H1 (cell line): ENCODE results near the gene NCAPD2. TPM values are rescaled to one million over a fixed set of nuclear protein-coding genes. Genes with fewer than 3 reads are reported as not detected.
A peak's percentile ranks its signal among the peaks of the same experiment; 100 is the strongest.

Experiments used
- CTCF ChIA-PET: fragments of 300-600 bp; sonication (Branson Sonifier 250); formaldehyde crosslinking; loops from one replicate; lab custom pipeline; 2021; ENCODE audit not compliant: partially characterized antibody; lab: Charles Lee
- POLR2A ChIA-PET: fragments of 300-600 bp; sonication (Branson Sonifier 250); formaldehyde crosslinking; loops from one replicate; lab custom pipeline; 2021; ENCODE audit warnings: inconsistent platforms; ENCODE audit not compliant: partially characterized antibody; lab: Charles Lee
- DNase-seq, 2 experiments: peaks; one replicate each; pipeline versions ENCODE4 v3.0.0 to v3.0.0-alpha.2; 2010 to 2022; ENCODE audit warnings: low spot score in 2 of 2, low read depth in 1 of 2, mixed read lengths in 1 of 2
- FAIRE-seq: peaks from 2 replicates; lab custom pipeline; 2011; peaks lifted over from hg19 to GRCh38; lab: Jason Lieb, UNC
- H2AFZ ChIP-seq: 2 replicates; pipeline ENCODE4 v1.8.1; 2012; ENCODE audit warnings: low read length, inconsistent platforms
- H2AK5ac ChIP-seq: 2 replicates; pipeline ENCODE4 v1.6.1; 2013; ENCODE audit warnings: low read depth, low read length
- H2BK120ac ChIP-seq: replicated peaks from 2 replicates; pipeline ENCODE3; 2013; ENCODE audit warnings: low read depth, low read length, inconsistent platforms
- H2BK12ac ChIP-seq: 2 replicates; pipeline ENCODE4 v1.6.1; 2013; ENCODE audit warnings: low read depth, low read length
- H2BK15ac ChIP-seq: 2 replicates; pipeline ENCODE4 v1.6.1; 2013; ENCODE audit warnings: low read length
- H2BK20ac ChIP-seq: 2 replicates; pipeline ENCODE4 v1.6.1; 2013; ENCODE audit warnings: low read length
- H2BK5ac ChIP-seq: 2 replicates; pipeline ENCODE4 v1.6.1; 2013; ENCODE audit warnings: low read depth, low read length
- H3K14ac ChIP-seq: 2 replicates; pipeline ENCODE4 v1.6.1; 2013; ENCODE audit warnings: inconsistent platforms; ENCODE audit not compliant: insufficient read length
- H3K18ac ChIP-seq: 2 replicates; pipeline ENCODE4 v1.6.1; 2013; ENCODE audit warnings: low read length; ENCODE audit errors: extremely low read depth
- H3K23ac ChIP-seq: 2 replicates; pipeline ENCODE4 v1.6.1; 2013; ENCODE audit warnings: inconsistent platforms; ENCODE audit not compliant: insufficient read length
- H3K23me2 ChIP-seq: 2 replicates; pipeline ENCODE4 v1.6.1; 2013; ENCODE audit warnings: low read depth, low read length
- H3K27ac ChIP-seq: 2 replicates; pipeline ENCODE4 v1.6.1; 2011; ENCODE audit warnings: low read depth, low read length, inconsistent platforms
- H3K27me3 ChIP-seq, 4 experiments: replicated peaks in 1 of 4; 1 replicate in 1 of 4; 2 replicates in 3 of 4; pipeline versions ENCODE4 v1.6.1 to v1.8.1; 2011 to 2013; ENCODE audit warnings: low read length in 3 of 4, mild to moderate bottlenecking in 3 of 4, inconsistent platforms in 2 of 4, mixed read lengths in 2 of 4, moderate library complexity in 1 of 4; ENCODE audit not compliant: control insufficient read depth in 3 of 4, insufficient read depth in 3 of 4; ENCODE audit errors: extremely low read depth in 1 of 4
- H3K36me3 ChIP-seq, 4 experiments: 2 replicates each; pipeline versions ENCODE4 v1.6.1 to v1.8.1; 2011 to 2013; ENCODE audit warnings: mild to moderate bottlenecking in 4 of 4, low read length in 3 of 4, moderate library complexity in 2 of 4, control low read depth in 1 of 4, inconsistent platforms in 1 of 4; ENCODE audit not compliant: insufficient read depth in 4 of 4, control insufficient read depth in 2 of 4
- H3K4ac ChIP-seq: replicated peaks from 2 replicates; pipeline ENCODE3; 2013; ENCODE audit warnings: low read length, low read depth, mixed read lengths, inconsistent platforms; ENCODE audit not compliant: insufficient read length
- H3K4me1 ChIP-seq, 4 experiments: replicated peaks in 1 of 4; 1 replicate in 1 of 4; 2 replicates in 3 of 4; pipeline versions ENCODE4 v1.6.1 to v1.8.1; 2011 to 2013; ENCODE audit warnings: low read length in 3 of 4, inconsistent platforms in 2 of 4, mixed read lengths in 1 of 4; ENCODE audit not compliant: insufficient read depth in 4 of 4, control insufficient read depth in 3 of 4
- H3K4me2 ChIP-seq, 2 experiments: 2 replicates each; pipeline versions ENCODE4 v1.6.1 to v1.8.1; 2011 to 2013; ENCODE audit warnings: low read depth in 2 of 2, low read length in 2 of 2, control low read depth in 1 of 2, inconsistent platforms in 1 of 2, mild to moderate bottlenecking in 1 of 2; ENCODE audit not compliant: insufficient read depth in 1 of 2
- H3K4me3 ChIP-seq, 4 experiments: fragments of 200-600, 300-600 bp in 1 of 4; sonication (generic), shearing (Covaris generic), sonication (Bioruptor Twin) in 1 of 4; 2 replicates each; pipeline versions ENCODE4 v1.5.1 to v1.8.1; 2011 to 2016; ENCODE audit warnings: low read length in 4 of 4, low read depth in 3 of 4, control low read depth in 2 of 4, inconsistent platforms in 2 of 4, mild to moderate bottlenecking in 2 of 4, mixed read lengths in 1 of 4, moderate library complexity in 1 of 4; ENCODE audit not compliant: insufficient read depth in 2 of 4; ENCODE audit errors: extremely low read depth in 1 of 4
- H3K56ac ChIP-seq: replicated peaks from 2 replicates; pipeline ENCODE3; 2013; ENCODE audit warnings: low read depth, mild to moderate bottlenecking, mixed read lengths, low read length, inconsistent platforms; ENCODE audit not compliant: insufficient read length
- H3K79me1 ChIP-seq: 2 replicates; pipeline ENCODE4 v1.6.1; 2013; ENCODE audit warnings: low read depth, low read length, control low read depth
- H3K79me2 ChIP-seq, 2 experiments: 2 replicates each; pipeline versions ENCODE4 v1.6.1 to v1.8.1; 2012 to 2013; ENCODE audit warnings: low read length in 2 of 2, mild to moderate bottlenecking in 2 of 2, inconsistent platforms in 1 of 2; ENCODE audit not compliant: insufficient read depth in 2 of 2, control insufficient read depth in 1 of 2
- H3K9ac ChIP-seq, 4 experiments: replicated peaks in 1 of 4; 1 replicate in 1 of 4; 2 replicates in 3 of 4; pipeline versions ENCODE4 v1.6.1 to v1.8.1; 2011 to 2013; ENCODE audit warnings: low read depth in 3 of 4, low read length in 3 of 4, control low read depth in 2 of 4, mild to moderate bottlenecking in 2 of 4, moderate library complexity in 2 of 4, inconsistent platforms in 1 of 4; ENCODE audit errors: extremely low read depth in 1 of 4
- H3K9me3 ChIP-seq, 2 experiments: 2 replicates each; pipeline versions ENCODE4 v1.6.1 to v1.8.1; 2012 to 2013; ENCODE audit warnings: mild to moderate bottlenecking in 2 of 2, moderate library complexity in 2 of 2, control low read depth in 1 of 2, inconsistent platforms in 1 of 2, low read depth in 1 of 2, low read length in 1 of 2, mixed read lengths in 1 of 2; ENCODE audit not compliant: insufficient read depth in 2 of 2
- H4K20me1 ChIP-seq, 2 experiments: replicated peaks in 1 of 2; 2 replicates each; pipeline versions ENCODE3 to v1.8.1; 2011 to 2013; ENCODE audit warnings: inconsistent platforms in 2 of 2, low read length in 2 of 2, mild to moderate bottlenecking in 1 of 2; ENCODE audit not compliant: insufficient read depth in 2 of 2, control insufficient read depth in 1 of 2
- H4K5ac ChIP-seq: 2 replicates; pipeline ENCODE4 v1.6.1; 2013; ENCODE audit warnings: low read length, low read depth, mixed read lengths, inconsistent platforms; ENCODE audit not compliant: insufficient read length
- H4K8ac ChIP-seq: 2 replicates; pipeline ENCODE4 v1.8.0; 2013; ENCODE audit warnings: mild to moderate bottlenecking, moderate library complexity, low read length, inconsistent platforms; ENCODE audit not compliant: insufficient read depth; ENCODE audit errors: extremely low read depth
- H4K91ac ChIP-seq: replicated peaks from 2 replicates; pipeline ENCODE3; 2013; ENCODE audit warnings: low read length, mixed read lengths, inconsistent platforms; ENCODE audit not compliant: insufficient read length
- CHD2 ChIP-seq: IDR thresholded peaks from 2 replicates; pipeline ENCODE4 v1.6.1; 2012; ENCODE audit warnings: low read length, improper control_type of control experiment
- EGR1 ChIP-seq: IDR thresholded peaks from 2 replicates; pipeline ENCODE4 v1.6.1; 2011; ENCODE audit warnings: low read depth, low read length, borderline replicate concordance
- GTF2F1 ChIP-seq: IDR thresholded peaks from 2 replicates; pipeline ENCODE4 v1.6.1; 2012; ENCODE audit warnings: low read depth, low read length, improper control_type of control experiment, borderline replicate concordance
- HDAC2 ChIP-seq, 2 experiments: fragments of 300-600 bp in 1 of 2; sonication (generic) in 1 of 2; IDR thresholded peaks; 2 replicates each; pipeline ENCODE4 v1.6.1; 2011 to 2012; ENCODE audit warnings: low read depth in 2 of 2, low read length in 2 of 2, mild to moderate bottlenecking in 2 of 2, moderate library complexity in 2 of 2, borderline replicate concordance in 1 of 2, inconsistent platforms in 1 of 2
- POLR2AphosphoS5 ChIP-seq: IDR thresholded peaks from 2 replicates; pipeline ENCODE4 v1.6.1; 2011; ENCODE audit warnings: low read depth, low read length
- RBBP5 ChIP-seq: IDR thresholded peaks from 2 replicates; pipeline ENCODE4 v1.7.1; 2012; ENCODE audit warnings: low read depth, mild to moderate bottlenecking, inconsistent platforms, low read length, moderate library complexity, borderline replicate concordance
- RXRA ChIP-seq: IDR thresholded peaks from 2 replicates; pipeline ENCODE4 v1.6.1; 2011; ENCODE audit warnings: low read depth, mild to moderate bottlenecking, low read length, moderate library complexity; ENCODE audit not compliant: insufficient read depth
- SRF ChIP-seq: IDR thresholded peaks from 2 replicates; pipeline ENCODE4 v1.6.1; 2011; ENCODE audit warnings: mild to moderate bottlenecking, low read depth, low read length, moderate library complexity
- TAF1 ChIP-seq: IDR thresholded peaks from 2 replicates; pipeline ENCODE4 v1.6.1; 2011; ENCODE audit warnings: mild to moderate bottlenecking, low read depth, low read length
- TAF7 ChIP-seq: optimal IDR thresholded peaks from 2 replicates; pipeline ENCODE3; 2011; ENCODE audit warnings: low read depth, mild to moderate bottlenecking, inconsistent platforms, low read length, moderate library complexity, borderline replicate concordance
- YY1 ChIP-seq: IDR thresholded peaks from 2 replicates; pipeline ENCODE4 v1.6.1; 2011; ENCODE audit warnings: low read depth, mild to moderate bottlenecking, low read length
- whole genome bisulfite sequencing, 2 experiments: shearing (Covaris generic) in 1 of 2; methylation state at CpG; one replicate each; pipeline versions ENCODE4 v1.1.6 to v1.1.7; 2013 to 2015; ENCODE audit warnings: low lambda C conversion rate in 2 of 2, mixed read lengths in 2 of 2, inconsistent platforms in 1 of 2, low coverage in 1 of 2, missing lambda C conversion rate in 1 of 2; ENCODE audit not compliant: insufficient replicate concordance in 2 of 2, insufficient coverage in 1 of 2, insufficient read length in 1 of 2; ENCODE audit errors: extremely low coverage in 1 of 2, missing lambda C conversion rate in 1 of 2; 5-methylcytosine and 5-hydroxymethylcytosine counted together
- polyA plus RNA-seq, 7 experiments: library from polyadenylated mRNA; depleted of rRNA in 3 of 7; stranded (reverse) in 5 of 7; unstranded in 2 of 7; fragments of >200 nt in 5 of 7; fragments of 200-250 nt in 2 of 7; gene quantifications; 1 replicate in 5 of 7; 2 replicates in 1 of 7; 4 replicates in 1 of 7; pipeline versions ENCODE4 v1.2.1 to v1.2.3, GENCODE V29; 2011 to 2013; ENCODE audit warnings: missing spikeins in 2 of 7, mixed read lengths in 2 of 7
- total RNA-seq: library from RNA; stranded (reverse); fragmentation: NEBNext Ultra II Directional; extraction: Animal tissue kit (Norgen Biotek cat#: 25700); gene quantifications from 2 replicates; pipeline ENCODE4 v1.2.1, GENCODE V29; 2021

Gene NCAPD2
- total and polyA plus RNA-seq, 2 of the 8 experiments (the other 6 are each of a cell fraction or from before 2014, with no cell fraction given) = 55.8 to 132 TPM

DNA sequence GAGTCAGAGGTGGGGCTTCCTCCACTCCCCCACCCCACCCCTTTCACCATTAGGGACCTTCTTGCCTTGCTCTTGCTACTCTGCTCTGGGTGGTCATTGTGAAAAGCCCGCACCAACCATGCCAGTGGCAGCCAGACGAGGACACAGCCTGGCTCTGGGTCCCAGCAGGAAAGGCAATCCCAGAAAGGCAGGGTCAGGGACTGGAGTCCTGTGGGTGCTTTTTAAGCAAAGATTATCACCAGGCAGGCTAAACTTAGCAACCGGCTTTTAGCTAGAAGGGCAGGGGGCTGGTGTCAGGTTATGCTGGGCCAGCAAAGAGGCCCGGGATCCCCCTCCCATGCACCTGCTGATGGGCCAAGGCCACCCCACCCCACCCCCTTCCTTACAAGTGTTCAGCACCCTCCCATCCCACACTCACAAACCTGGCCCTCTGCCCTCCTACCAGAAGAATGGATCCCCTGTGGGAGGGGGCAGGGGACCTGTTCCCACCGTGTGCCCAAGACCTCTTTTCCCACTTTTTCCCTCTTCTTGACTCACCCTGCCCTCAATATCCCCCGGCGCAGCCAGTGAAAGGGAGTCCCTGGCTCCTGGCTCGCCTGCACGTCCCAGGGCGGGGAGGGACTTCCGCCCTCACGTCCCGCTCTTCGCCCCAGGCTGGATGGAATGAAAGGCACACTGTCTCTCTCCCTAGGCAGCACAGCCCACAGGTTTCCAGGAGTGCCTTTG lies 39.2 kb downstream of the NCAPD2 start:
- Histone ChIP-seq H3K4me2 (peak overlapping the region; percentile 90 to 91), H3K56ac (peak overlapping the region; percentile 83), H4K5ac (peak overlapping the region; percentile 89), H3K14ac (no peak overlapping the region), H2BK12ac (peak overlapping the region; percentile 87), H2AFZ (no peak overlapping the region), H4K91ac (peak overlapping the region; percentile 93), H3K27ac (peak overlapping the region; percentile 98), H3K18ac (peak overlapping the region; percentile 88), H3K9me3 (no peaks in the 10 kb centered on the region), H2BK15ac (no peak overlapping the region; the same call in 1 of the 2 replicates), H3K79me1 (no peaks in the 10 kb centered on the region; the same call in 1 of the 2 replicates), H3K4me3 (peak overlapping the region; percentile 83 to 98 (median 90)), H3K4ac (peak overlapping the region; percentile 3), H3K4me1 (peaks cover 0 to 19% (median 16%) of the 10 kb centered on the region in 4 experiments; a peak in 6 of 7 replicates), H2BK5ac (peak overlapping the region; percentile 100), H2BK120ac (no peak overlapping the region), H3K23ac (no peak overlapping the region), H2AK5ac (peak overlapping the region; percentile 59; the same call in 1 of the 2 replicates), H3K9ac (peak overlapping the region; percentile 68 to 99 (median 98)), H3K79me2 (peaks cover 3 to 28% of the 10 kb centered on the region in 2 experiments; a peak in 3 of 4 replicates), H4K8ac (peak overlapping the region; percentile 99; the same call in 1 of the 2 replicates), H3K27me3 (no peaks in the 10 kb centered on the region), H2BK20ac (0 out of 2 replicates have a peak overlapping the region, but pooled peaks have one; percentile 72), H3K23me2 (peaks cover 16% of the 10 kb centered on the region), H4K20me1 (peaks cover 5 to 16% of the 10 kb centered on the region in 2 experiments), H3K36me3 (peaks cover 46 to 65% (median 57%) of the 10 kb centered on the region in 4 experiments)
- CTCF ChIA-PET = interaction anchor here (0.8 to 3.4 kb wide), 9 partner anchors 9 to 71 kb away, joined by 3 to 17 read pairs (median 3); partner anchors contain the start of genes MRPL51 and NOP2
- POLR2A ChIA-PET = interaction anchor here (0.7 to 14.8 kb wide), 30 partner anchors 6 to 336 kb away, joined by 3 to 188 read pairs (median 6); partner anchors contain the start of genes GAPDH, IFFO1, MRPL51 and NOP2
- FAIRE-seq (no peak), DNase-seq (peak in 1 of 2 experiments; percentile 81)
- WGBS, 2 experiments = 6% methylated on average over 12 of the region's 14 CpGs; no CpG with 5 or more reads in 1 of the 2 experiments
- no peak for TF ChIP-seq TAF7
- 0 out of 4 replicates have a peak, but pooled peaks of 1 of the 2 experiments have one; percentile 3 for TF ChIP-seq HDAC2 (IDR thresholded peaks at IDR 0.05; ENCODE audit: borderline replicate concordance in 1 of 2, low read depth in 2 of 2, low read length in 2 of 2)
- no peak for TF ChIP-seq SRF
- no peak for TF ChIP-seq RXRA
- TF ChIP-seq CHD2 = no peak
- TF ChIP-seq YY1 = no peak
- TF ChIP-seq RBBP5 = 0 out of 2 replicates have a peak, but pooled peaks have one; percentile 36
- peak; percentile 80; the same call in 1 of the 2 replicates for TF ChIP-seq POLR2AphosphoS5
- TF ChIP-seq TAF1 = peak; percentile 1
- no peak for TF ChIP-seq EGR1
- TF ChIP-seq GTF2F1 = no peak
